Right lobe of liver (tissue), 4 donors: ENCODE data around the gene CTIF.

Experiments used
- POLR2A ChIP-seq: fragments of 450-650 bp; IDR thresholded peaks from one replicate; pipeline ENCODE4 v1.6.1; 2017; ENCODE audit warnings: antibody characterized with exemption, mild to moderate bottlenecking
- TF ChIP-seq, protein P1 (sequence below), 4 donors: fragments of 200-600 bp in 3 of 4; fragments of 450-650 bp in 1 of 4; IDR thresholded peaks; one replicate each; pipeline versions ENCODE4 v1.5.1 to v1.8.0; 2016 to 2022; ENCODE audit warnings: antibody characterized with exemption in 4 of 4, mild to moderate bottlenecking in 2 of 4
- donor health status: DM: no; HTN: no; CAD: no.
- donor health status: DM: no; HTN: no; CAD: no.
- donor health status: DM: no; HTN: yes; CAD: no.

DNA sequence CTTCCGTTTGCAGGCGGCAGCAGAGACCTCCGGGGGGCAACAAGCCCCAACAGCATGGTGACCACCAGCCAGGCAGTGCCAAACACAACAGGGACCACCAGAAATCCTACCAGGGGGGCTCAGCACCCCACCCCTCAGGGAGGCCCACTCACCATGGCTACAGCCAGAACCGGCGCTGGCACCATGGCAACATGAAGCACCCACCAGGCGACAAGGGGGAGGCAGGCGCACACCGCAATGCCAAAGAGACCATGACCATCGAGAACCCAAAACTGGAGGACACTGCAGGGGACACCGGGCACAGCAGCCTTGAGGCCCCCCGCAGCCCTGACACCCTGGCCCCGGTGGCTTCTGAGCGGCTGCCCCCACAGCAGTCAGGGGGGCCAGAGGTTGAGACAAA, 219.1 kb downstream of the CTIF start:
- TF ChIP-seq, protein P1, sequence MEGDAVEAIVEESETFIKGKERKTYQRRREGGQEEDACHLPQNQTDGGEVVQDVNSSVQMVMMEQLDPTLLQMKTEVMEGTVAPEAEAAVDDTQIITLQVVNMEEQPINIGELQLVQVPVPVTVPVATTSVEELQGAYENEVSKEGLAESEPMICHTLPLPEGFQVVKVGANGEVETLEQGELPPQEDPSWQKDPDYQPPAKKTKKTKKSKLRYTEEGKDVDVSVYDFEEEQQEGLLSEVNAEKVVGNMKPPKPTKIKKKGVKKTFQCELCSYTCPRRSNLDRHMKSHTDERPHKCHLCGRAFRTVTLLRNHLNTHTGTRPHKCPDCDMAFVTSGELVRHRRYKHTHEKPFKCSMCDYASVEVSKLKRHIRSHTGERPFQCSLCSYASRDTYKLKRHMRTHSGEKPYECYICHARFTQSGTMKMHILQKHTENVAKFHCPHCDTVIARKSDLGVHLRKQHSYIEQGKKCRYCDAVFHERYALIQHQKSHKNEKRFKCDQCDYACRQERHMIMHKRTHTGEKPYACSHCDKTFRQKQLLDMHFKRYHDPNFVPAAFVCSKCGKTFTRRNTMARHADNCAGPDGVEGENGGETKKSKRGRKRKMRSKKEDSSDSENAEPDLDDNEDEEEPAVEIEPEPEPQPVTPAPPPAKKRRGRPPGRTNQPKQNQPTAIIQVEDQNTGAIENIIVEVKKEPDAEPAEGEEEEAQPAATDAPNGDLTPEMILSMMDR (IDR thresholded peaks at IDR 0.05) = no peak
- TF ChIP-seq POLR2A = no peak
